DOHH2 (cell line): ENCODE data around the gene COL6A5.

Experiments
- CTCF ChIP-seq: fragments of 200-600 bp; sonication (generic); IDR thresholded peaks from one replicate; pipeline ENCODE4 v1.5.1; 2014; ENCODE audit warnings: antibody characterized with exemption, mild to moderate bottlenecking, low read depth, low read length; ENCODE audit not compliant: poor library complexity, severe bottlenecking
- EZH2phosphoT487 ChIP-seq: fragments of 200-600 bp; sonication (generic); IDR thresholded peaks from 2 replicates; pipeline ENCODE4 v1.6.1; 2017; ENCODE audit warnings: borderline replicate concordance, mild to moderate bottlenecking, antibody characterized with exemption, low read length, moderate library complexity, mixed read lengths

DNA sequence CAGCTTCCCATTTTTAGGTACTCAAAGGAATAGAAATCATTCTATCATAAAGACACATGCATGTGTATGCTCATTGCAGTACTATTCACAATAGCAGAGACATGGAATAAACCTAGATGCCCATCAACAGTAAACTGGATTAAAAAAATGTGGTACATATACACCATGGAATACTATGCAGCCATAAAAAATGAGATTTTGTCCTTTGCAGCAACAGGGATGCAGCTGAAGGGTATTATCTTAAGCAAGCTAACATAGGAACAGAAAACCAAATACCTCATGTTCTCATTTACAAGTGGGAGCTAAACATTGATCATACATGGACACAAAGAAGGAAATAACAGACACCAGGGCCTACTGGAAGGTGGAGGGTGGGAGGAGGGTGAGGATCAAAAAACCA lies 33.1 kb upstream of the COL6A5 start:
- TF ChIP-seq CTCF, result no peak
- no peak for TF ChIP-seq EZH2phosphoT487
